Cardiac ventricle fibroblast (primary cell): ENCODE data around the gene MXI1. TPM values are rescaled to one million over a fixed set of nuclear protein-coding genes. Genes with fewer than 3 reads are reported as not detected.

ENCODE experiments used
- total RNA-seq: library from RNA; depleted of rRNA; stranded (reverse); fragments of >200 nt; gene quantifications from 2 replicates; pipeline ENCODE4 v1.2.3, GENCODE V29; 2015

The MXI1 gene
- 24.2 and 32.4 TPM in 2 replicates for total RNA-seq

DNA sequence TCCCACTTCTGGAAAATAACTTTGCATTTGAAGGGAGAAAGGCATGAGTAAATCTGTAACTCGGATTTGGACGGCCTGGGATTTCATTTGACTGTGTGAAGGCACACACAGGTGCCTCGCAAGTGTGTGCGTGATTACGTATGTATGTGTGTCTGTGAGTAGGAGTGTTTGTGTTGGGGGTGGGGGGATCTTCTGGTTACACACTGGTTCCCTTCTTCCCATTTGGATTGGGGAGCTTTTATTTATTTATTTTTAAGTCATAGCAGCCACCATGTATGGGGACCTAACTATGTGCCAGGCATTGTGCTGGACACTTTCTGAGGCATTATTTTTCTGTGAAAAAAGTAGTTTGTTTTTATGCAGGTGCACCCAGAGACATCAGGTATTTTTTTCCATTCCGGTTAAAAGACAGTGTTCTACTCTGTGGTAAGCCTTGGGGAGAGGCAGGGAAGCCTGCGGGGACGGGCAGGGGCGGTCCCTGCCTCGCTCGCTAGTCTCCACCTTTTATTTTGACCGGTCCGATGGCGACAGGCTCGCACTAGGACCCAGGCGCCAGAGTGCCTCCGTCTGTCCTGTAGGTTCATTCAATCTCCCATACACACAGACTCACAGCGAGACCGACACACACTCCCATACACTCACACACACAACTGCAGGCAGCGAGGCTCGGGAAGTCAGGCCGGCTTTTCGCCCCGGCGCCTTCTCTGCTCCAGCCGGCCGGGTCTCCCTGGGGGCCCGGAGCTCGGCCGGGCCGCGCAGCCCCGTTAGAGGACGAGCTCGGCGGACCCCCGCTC is at the start of gene MXI1:
MXI1 (plus strand) TSS at position 595 of the 794 bp plus-strand sequence. CDS start 204 bp downstream, outside the sequence.

DNA sequence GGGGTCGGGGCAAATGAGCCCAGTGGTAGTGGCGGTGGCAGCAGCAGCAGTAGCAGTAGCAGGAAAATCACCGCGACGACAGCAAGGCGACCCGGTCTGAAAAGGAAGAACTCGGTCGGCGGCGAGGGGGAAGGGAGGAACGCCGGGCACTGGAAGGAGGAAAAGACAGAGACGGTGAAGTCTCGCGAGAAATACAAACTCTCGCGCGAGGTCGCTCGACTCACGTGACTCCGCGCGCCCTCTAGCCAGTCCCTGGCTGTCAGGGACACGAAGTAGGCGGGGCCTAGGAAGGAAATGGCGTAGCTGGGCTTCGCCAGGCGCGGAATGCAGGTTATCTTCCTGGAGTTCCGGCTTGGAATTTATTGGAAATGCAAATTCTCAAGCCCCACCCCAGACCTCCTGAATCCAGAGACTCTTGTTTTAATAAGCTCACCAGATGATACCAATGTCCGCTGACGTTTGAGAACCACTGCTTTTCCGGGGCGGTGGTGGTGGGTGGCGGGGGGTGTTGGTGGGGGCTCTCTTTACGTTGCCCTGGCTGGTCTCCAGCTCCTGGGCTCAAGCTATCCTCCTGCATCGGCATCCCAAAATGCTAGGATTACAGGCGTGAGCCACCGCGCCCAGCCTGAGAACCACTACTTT is 97.5 kb downstream of the MXI1 start, which contains the start of gene SMNDC1:
SMNDC1 (minus strand) TSS at position 141 of the 642 bp plus-strand sequence. CDS start 1,333 bp downstream, outside the sequence.

Other genes starting within 250 kb of the MXI1 start
- gene ADD3, start 199.6 kb upstream of the MXI1 start, total RNA-seq: 249 and 529 TPM in 2 replicates
- gene SMNDC1, start 97.3 kb downstream of the MXI1 start, total RNA-seq: 8.1 and 8.7 TPM in 2 replicates